ENCODE data around the gene RPLP2.

The RPLP2 gene

GRCh38 chr11:808427-809286 is 1.1 kb upstream of the RPLP2 start:
- DNase-seq = no peak

GRCh38 chr11:810040-810567 is 337 bp downstream of the RPLP2 start:
- DNase-seq = no peak

DNA sequence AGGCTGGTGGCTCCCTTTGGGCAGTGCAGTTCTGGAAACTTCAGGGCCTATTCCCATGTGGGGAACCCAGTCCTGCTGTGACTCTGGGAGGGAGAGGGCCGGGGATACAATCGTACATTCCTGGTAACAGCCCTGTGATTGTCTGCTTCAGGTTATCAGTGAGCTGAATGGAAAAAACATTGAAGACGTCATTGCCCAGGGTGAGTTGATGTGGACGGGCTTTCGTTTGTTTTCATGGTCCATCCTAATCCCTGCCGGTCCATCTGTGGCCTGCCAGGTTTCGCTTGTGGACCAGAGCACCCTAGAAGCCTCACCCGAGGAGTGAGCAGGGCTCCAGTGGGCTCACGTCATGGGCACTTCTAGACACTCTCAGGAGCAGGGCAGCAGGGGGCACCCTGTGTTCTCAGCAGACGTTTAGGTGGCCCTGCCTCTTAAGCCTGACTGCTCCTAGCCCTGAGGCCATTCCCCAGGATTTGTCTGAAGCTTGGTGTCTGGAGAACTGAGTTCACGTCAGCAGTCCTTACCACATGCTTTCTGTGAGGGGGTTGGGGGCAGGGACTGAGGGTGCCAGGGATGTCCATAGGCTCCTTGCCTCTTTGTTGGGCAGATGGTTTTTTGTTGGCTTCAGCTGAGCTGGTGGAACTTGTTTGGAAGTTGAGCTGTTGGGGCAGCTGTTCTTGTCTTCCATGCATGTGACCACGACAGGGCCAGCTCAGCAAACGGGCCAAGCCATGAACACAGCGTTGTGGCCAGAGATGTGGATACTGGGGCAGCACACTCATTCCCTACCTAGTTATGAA is 1.9 kb downstream of the RPLP2 start:
- no peak for DNase-seq

DNA sequence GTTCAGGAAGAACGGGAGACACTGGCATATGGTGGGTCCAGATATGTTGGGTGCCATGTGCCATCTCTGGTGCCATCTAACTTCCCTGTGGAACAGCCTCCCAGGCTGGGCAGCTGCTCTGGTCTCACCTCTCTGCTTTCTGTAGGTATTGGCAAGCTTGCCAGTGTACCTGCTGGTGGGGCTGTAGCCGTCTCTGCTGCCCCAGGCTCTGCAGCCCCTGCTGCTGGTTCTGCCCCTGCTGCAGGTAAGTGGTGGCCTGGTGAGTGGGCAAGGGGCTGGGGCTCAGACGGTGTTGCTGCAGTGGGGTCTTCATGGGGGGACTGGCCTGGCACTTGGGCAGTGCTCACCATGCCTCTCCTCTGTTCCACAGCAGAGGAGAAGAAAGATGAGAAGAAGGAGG is 2.6 kb downstream of the RPLP2 start:
- no peak for DNase-seq

- no peak for DNase-seq
These were observed 3.3 kb downstream of the RPLP2 start for GRCh38 chr11:813072-813455.

DNA sequence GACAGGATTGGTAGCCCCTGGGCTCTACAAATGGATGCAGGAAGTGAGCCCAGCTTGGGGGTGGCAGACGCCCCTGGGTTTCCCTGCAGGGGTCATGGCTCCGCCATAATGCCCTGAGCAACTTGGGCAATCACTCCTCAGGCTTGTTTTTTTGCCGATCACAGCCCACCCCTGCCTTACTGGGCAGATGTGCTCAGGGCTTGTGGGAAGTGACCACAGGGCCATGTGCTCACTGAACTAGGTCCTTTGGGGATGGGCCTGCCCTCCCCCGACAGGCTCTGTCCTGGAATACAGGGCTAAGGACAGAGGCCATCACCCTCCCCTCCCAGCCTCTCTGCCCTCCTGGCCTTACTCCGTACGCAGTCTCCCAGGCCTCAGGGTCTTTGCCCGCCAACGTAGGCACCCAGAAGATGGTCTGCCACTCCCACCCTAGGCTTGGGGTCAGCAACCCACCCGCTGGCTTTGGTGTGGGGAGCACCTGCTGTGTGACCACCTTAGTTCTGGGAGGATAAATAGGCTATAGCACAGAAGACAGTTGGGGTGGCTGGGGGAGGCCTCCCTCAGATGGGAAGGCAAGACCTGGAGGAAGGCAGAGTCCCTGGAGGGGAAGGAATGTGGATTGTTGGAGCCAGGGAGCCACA is 3.8 kb downstream of the RPLP2 start:
- no peak for DNase-seq

DNA sequence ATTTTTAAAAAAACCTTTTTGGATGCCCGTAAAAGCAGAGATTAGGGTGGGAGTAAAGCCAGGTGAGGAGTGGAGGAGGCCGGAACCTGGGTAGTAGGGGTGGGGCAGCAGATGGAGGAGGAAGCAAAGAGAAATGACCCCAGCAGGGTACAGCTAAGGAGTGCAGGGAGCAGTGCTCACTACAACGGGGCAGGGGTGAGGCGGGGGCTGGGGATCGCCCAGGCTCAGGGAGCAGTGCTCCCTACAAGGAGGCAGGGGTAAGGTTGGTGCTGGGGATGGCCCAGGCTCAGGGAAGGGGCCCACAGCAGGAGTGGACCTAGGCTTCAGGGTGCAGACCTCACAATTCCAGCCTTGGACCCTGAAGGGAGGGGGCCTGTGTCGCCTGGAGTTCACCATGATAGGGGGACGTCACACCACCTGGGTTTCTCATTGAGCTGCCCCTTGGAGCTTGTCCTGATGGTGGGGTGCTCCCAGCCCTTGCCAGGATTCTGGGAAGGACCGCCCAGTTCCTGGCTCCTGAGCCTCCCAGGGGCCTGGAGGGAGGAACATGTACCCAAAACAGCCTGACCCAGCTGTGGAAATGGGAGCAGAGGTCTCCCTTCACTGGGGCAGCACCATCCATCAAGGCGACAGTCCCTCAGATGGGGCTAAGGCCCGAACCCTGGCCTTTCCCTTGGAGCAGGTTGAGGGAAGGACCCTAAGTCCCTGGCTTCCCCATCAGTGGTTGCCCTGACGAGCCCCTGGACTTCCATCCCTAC is 6.1 kb downstream of the RPLP2 start:
- no peak for DNase-seq

- no peak for DNase-seq
These were observed 6.6 kb downstream of the RPLP2 start for GRCh38 chr11:816433-816779.

- DNase-seq = no peak
These were observed 8.8 kb downstream of the RPLP2 start, which contains the start of gene PNPLA2 for GRCh38 chr11:818396-819128. TSS of gene PNPLA2 (plus strand) at chr11:818914. CDS start at chr11:819719, 805 bp downstream.

- peak; percentile 85 to 92 for DNase-seq
These were observed 9.6 kb downstream of the RPLP2 start for GRCh38 chr11:819129-819931.

DNA sequence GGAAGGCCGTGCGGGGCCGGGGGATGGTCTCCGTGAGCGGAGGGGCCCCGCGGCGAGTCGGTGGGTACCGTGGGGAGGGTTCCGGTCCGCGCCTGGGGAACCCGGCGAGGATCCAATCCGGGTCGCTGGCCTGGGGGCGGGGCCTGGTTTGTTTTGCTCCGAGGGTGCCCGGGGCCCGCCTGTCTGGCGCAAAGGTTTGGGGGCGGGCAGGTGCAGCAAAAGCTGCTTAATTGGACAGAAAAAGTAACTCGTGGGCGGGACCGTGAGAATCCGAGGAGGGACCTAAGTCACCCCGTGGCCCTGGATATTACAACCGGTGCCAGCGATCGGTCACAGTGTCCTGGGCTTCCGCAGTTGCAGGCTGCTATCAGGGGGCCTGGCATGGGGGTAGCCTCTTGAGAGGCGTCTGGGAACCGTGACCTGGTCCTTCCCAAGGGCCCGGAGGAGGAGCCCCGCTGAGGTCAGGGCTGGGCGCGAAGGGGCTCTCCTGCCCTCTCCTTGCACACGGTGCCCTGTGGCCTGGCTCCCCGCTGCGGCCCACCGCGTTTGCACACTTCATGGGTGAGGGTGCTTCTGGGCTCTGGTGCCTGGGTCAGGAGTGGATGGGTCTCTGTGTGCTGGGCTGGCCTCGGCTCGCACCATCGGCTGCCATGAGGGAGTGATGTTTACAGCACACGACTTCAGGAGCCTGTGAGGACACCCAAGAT is 10.3 kb downstream of the RPLP2 start:
- peak; percentile 16 to 40 for DNase-seq

GRCh38 chr11:820655-821511 is 11.1 kb downstream of the RPLP2 start:
- DNase-seq = peak in 1 of 2 donors; percentile 32

- DNase-seq = no peak
These were observed 12.0 kb downstream of the RPLP2 start for GRCh38 chr11:821512-822371.

- no peak for DNase-seq
These were observed 13.9 kb downstream of the RPLP2 start for GRCh38 chr11:823441-824291.

- peak in 1 of 2 donors; percentile 48 for DNase-seq
These were observed 14.6 kb downstream of the RPLP2 start for GRCh38 chr11:824292-824880.

DNA sequence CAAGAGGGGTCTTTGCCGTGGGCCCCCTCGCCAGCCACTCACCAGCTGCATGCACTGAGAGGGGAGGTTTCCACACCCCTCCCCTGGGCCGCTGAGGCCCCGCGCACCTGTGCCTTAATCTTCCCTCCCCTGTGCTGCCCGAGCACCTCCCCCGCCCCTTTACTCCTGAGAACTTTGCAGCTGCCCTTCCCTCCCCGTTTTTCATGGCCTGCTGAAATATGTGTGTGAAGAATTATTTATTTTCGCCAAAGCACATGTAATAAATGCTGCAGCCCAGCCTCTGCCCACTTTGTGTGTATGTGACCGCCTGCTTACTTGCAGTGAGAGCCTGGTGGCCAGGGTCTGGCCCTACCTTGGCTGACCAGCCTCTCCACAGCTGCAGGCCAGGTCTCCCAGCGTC is 15.2 kb downstream of the RPLP2 start:
- no peak for DNase-seq

All from hippocampal formation (tissue), 2 donors.